GM12873 (cell line): ENCODE data around the gene SCN3B.

Source experiments
- CTCF ChIP-seq: IDR thresholded peaks from 2 replicates; pipeline ENCODE4 v1.5.1; 2012; ENCODE audit warnings: low read depth, mild to moderate bottlenecking, moderate library complexity, low read length, control low read depth; ENCODE audit not compliant: insufficient read depth; ENCODE audit errors: missing control alignments

SCN3B gene

GRCh38 chr11:123587044-123587443 lies 67.4 kb downstream of the SCN3B start:
- TF ChIP-seq CTCF, result no peak

GRCh38 chr11:123586568-123586967 lies 67.9 kb downstream of the SCN3B start:
- TF ChIP-seq CTCF, result no peak

GRCh38 chr11:123585706-123586105 lies 68.7 kb downstream of the SCN3B start:
- TF ChIP-seq CTCF, result no peak

GRCh38 chr11:123585206-123585605 lies 69.2 kb downstream of the SCN3B start:
- TF ChIP-seq CTCF, result no peak

- TF ChIP-seq CTCF, result no peak
These were observed 69.7 kb downstream of the SCN3B start for GRCh38 chr11:123584737-123585136.

GRCh38 chr11:123584186-123584585 lies 70.2 kb downstream of the SCN3B start:
- TF ChIP-seq CTCF, result no peak

GRCh38 chr11:123582992-123583504 lies 71.4 kb downstream of the SCN3B start:
- no peak for TF ChIP-seq CTCF
